Thymus (tissue), 11 donors: ENCODE data around the gene IL6R. TPM values are rescaled to one million over a fixed set of nuclear protein-coding genes. Genes with fewer than 3 reads are reported as not detected.
"Not testable (repeated sequence)": the region's sequence is repeated elsewhere in the genome, so short reads cannot be mapped to it uniquely, and the experiment has no call there.

Experiments
- DNase-seq, 9 donors: peaks; one replicate each; pipeline ENCODE4 v3.0.0-alpha.2; 2013; ENCODE audit warnings: low spot score in 9 of 9, low read depth in 6 of 9, missing footprints in 1 of 9
- H3K27ac ChIP-seq, 2 donors: one replicate each; pipeline ENCODE4 v1.5.1; 2013; ENCODE audit warnings: control low read depth in 1 of 2, low read depth in 1 of 2, low read length in 1 of 2, mild to moderate bottlenecking in 1 of 2, moderate library complexity in 1 of 2
- H3K27me3 ChIP-seq, 2 donors: one replicate each; pipeline ENCODE4 v1.5.1; 2013; ENCODE audit warnings: low read length in 1 of 2; ENCODE audit not compliant: control insufficient read depth in 2 of 2, insufficient read depth in 1 of 2
- H3K36me3 ChIP-seq, 2 donors: one replicate each; pipeline ENCODE4 v1.5.1; 2013; ENCODE audit warnings: low read length in 1 of 2, mild to moderate bottlenecking in 1 of 2, moderate library complexity in 1 of 2; ENCODE audit not compliant: control insufficient read depth in 2 of 2, insufficient read depth in 2 of 2
- H3K4me1 ChIP-seq, 2 donors: one replicate each; pipeline ENCODE4 v1.5.1; 2013; ENCODE audit warnings: low read length in 2 of 2; ENCODE audit not compliant: control insufficient read depth in 2 of 2, insufficient read depth in 2 of 2
- H3K4me3 ChIP-seq, 2 donors: one replicate each; pipeline ENCODE4 v1.5.1; 2013; ENCODE audit warnings: low read length in 2 of 2, control low read depth in 1 of 2, mild to moderate bottlenecking in 1 of 2
- H3K9me3 ChIP-seq, 2 donors: one replicate each; pipeline ENCODE4 v1.5.1; 2013; ENCODE audit warnings: low read length in 1 of 2, mild to moderate bottlenecking in 1 of 2; ENCODE audit not compliant: control insufficient read depth in 2 of 2, insufficient read depth in 1 of 2
- WGBS: extraction: QIAGEN DNeasy Blood & Tissue Kit; methylation state at CpG from one replicate; pipeline ENCODE4 v1.1.7; 2013; 5-methylcytosine and 5-hydroxymethylcytosine counted together
- polyA plus RNA-seq: library from polyadenylated mRNA; stranded (reverse); fragments of 200-250 nt; gene quantifications from one replicate; pipeline ENCODE4 v1.2.3, GENCODE V29; 2013
- total RNA-seq: library from RNA; stranded (reverse); fragments of 120-200 nt; gene quantifications from one replicate; pipeline ENCODE4 v1.2.4, GENCODE V29; 2013
- donor health status: healthy.

The IL6R gene
- total and polyA plus RNA-seq, 2 donors, result 10.3 to 10.5 TPM

DNA sequence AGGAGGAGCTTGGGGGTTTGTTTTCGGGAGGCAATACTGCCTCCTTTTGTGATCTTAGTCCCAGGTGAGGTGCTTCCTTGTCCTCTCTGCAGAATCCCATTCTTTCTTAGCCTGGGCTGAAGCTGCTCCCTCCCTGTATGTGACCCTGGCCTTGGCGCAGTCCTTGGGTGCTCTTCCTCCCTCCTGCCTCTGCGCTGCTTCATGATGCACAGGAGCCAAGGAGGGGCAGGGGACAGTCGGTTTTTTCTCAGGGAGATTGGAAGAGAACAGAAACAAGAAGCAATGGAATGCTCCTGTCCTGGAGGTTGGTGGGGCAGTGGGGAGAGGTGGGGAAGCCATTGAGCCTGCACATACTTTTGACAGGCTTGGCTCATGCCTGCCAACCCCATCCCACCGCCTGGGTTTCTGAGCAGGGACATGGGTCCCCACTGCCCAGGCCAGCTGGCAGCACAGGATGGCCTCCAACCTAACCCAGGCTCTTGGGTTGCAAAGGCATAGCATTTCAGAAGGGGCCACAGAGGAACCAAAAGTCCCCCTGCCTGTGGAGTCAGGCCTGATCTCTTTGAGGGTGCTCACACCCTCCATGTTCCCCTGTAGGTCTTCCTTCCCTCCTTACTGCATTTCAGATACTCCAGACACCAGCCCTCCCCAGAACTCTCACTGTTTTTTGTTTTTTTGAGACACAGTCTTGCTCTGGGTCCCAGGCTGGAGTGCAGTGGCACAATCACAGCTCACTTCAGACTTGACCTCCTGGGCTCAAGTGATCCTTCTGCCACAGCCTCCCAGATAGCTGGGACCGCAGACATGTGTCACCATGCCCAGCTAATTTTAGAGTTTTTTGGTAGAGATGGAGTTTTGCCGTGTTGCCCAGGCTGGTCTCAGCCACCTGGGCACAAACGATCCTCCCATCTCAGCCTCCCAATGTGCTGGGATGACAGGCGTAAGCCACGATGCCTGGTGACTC is 16.1 kb downstream of the IL6R start:
- H3K9me3 ChIP-seq, result no peaks in the 10 kb centered on the region
- H3K4me1 ChIP-seq, result peaks cover 3 to 41% of the 10 kb centered on the region in 2 donors
- H3K36me3 ChIP-seq, result no peaks in the 10 kb centered on the region
- H3K27ac ChIP-seq, result peak overlapping the region in 1 of 2 donors; percentile 43
- no peak for DNase-seq
- no peaks in the 10 kb centered on the region for H3K27me3 ChIP-seq
- WGBS, result 96% methylated on average over 10 of the region's 10 CpGs
- no peak overlapping the region for H3K4me3 ChIP-seq

DNA sequence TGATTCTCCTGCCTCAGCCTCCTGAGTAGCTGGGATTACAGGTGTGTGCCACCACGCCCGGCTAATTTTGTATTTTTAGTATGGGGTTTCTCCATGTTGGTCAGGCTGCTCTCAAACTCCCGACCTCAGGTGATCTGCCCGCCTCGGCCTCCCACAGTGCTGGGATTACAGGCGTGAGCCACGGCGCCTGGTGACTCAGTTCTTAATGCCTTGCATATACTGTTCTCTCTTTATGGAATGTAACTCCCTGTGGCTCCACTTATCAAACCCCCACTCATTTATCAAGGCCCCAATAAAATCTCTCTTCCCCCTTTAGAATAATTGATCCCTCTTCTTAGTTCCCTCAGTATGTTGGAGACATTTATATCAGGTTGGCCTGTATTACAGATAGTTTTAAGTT is 16.9 kb downstream of the IL6R start:
- peaks cover 3 to 41% of the 10 kb centered on the region in 2 donors for H3K4me1 ChIP-seq
- not testable (repeated sequence) for H3K9me3 ChIP-seq, H3K27me3 ChIP-seq, H3K4me3 ChIP-seq, H3K36me3 ChIP-seq, DNase-seq, H3K27ac ChIP-seq
- WGBS, result 97% methylated on average over 8 of the region's 8 CpGs

DNA sequence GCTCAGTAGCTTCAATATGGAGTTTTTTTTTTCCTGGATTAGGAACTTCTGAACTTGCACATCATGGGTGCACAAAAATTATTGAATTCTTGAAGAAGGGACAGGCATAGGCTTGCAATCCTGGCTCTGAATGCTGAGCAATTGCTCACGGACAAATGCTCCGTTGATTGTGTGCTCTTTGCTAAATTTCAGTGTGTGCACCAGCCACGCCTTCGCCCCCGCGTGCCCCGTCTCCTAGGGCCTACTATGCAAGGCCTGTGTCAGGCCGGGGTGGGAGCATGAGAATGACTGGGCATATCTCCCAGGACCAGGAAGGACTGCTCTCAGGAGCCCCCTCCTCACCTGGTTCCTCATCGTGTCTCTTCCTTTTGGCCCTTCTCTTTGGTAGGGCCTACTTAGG is 17.4 kb downstream of the IL6R start:
- 87% methylated on average over 9 of the region's 9 CpGs for WGBS
- DNase-seq, result no peak
- peaks cover 3 to 41% of the 10 kb centered on the region in 2 donors for H3K4me1 ChIP-seq

DNA sequence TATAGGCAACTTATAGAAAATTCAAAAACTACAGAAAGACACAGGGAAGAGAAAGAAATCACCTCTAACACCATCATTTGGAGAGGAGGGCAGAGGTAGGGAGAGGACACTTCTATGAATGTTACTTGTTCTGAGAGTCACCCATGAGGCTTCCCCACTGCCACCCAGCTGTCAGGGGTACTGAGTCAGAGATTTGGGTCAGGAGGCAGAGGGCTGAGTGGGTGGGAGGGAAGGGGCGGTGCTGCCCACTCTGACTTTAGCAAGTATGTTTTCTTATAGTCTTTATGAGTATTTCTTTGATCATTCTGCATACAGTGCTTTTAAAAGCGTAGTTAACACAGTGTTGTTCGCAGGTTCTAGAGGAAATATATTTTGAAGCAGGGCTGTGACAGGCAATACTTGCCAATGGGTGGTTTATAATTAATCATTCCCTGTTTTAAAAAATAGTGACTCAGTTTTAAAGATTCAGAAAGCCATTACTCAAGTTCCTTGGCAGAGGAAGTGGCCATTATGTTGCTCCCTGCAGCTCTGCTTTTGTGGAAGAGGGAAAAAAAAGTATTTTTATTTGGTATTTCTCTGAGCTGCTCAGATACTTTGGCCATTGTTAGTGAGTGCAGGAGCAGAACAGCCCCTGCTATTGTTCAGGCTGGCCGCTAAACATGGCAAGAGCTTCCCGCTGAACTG is 18.3 kb downstream of the IL6R start:
- Histone ChIP-seq H3K36me3 (no peaks in the 10 kb centered on the region), H3K4me3 (no peak overlapping the region), H3K27ac (no peak overlapping the region), H3K9me3 (no peaks in the 10 kb centered on the region), H3K27me3 (no peaks in the 10 kb centered on the region), H3K4me1 (peaks cover 3 to 39% of the 10 kb centered on the region in 2 donors)
- DNase-seq, result no peak
- WGBS, result 95% methylated on average over 5 of the region's 5 CpGs

More for the DNA sequence above, 17.4 kb downstream of the IL6R start:
- H3K27me3 ChIP-seq, result no peaks in the 10 kb centered on the region
- H3K36me3 ChIP-seq, result no peaks in the 10 kb centered on the region
- H3K4me3 ChIP-seq, result no peak overlapping the region
- no peaks in the 10 kb centered on the region for H3K9me3 ChIP-seq
- H3K27ac ChIP-seq, result no peak overlapping the region

DNA sequence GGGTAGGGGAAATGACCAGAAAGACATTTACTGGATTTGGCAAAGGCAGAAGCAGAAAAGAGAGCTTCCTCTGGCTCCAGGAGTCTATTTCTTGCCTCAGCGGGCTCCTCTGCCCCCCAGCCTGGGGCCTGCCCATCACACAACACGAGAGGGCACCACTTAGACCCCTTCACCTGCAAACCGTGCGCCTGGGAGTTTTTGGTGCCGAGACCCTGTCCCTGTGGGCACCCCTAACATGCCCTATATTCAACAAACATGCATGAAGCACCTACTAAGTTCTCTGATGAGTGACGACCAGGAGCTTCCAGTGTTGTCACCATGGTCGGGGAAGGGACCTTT is 18.8 kb downstream of the IL6R start:
- no peaks in the 10 kb centered on the region for H3K27me3 ChIP-seq
- H3K4me3 ChIP-seq, result no peak overlapping the region
- DNase-seq, result no peak
- WGBS, result 96% methylated on average over 7 of the region's 7 CpGs
- no peak overlapping the region for H3K27ac ChIP-seq
- H3K4me1 ChIP-seq, result peaks cover 3 to 34% of the 10 kb centered on the region in 2 donors
- H3K36me3 ChIP-seq, result no peaks in the 10 kb centered on the region
- H3K9me3 ChIP-seq, result no peaks in the 10 kb centered on the region

DNA sequence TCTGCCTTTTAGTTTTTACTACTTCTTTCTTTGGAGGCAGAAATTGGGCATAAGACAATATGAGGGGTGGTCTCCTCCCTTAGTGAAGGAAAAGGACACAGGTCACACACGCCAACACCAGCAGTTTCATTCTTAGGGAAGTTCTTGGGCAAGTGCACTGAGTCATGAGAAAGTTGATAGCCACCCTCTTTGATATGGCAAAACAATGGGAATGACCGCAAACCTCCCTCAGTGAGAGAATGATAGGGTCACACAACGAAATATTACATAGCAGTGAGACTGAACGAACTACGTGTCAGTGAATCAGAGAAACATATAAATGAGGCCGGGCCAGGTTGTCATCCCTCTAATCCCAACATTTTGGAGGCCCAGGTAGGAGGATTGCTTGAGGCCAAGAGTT is 20.0 kb downstream of the IL6R start:
- no peaks in the 10 kb centered on the region for H3K27me3 ChIP-seq
- H3K4me3 ChIP-seq, result no peak overlapping the region
- no peak for DNase-seq
- no peak overlapping the region for H3K27ac ChIP-seq
- 97% methylated on average over 6 of the region's 6 CpGs for WGBS
- peaks cover 3 to 22% of the 10 kb centered on the region in 2 donors for H3K4me1 ChIP-seq
- no peaks in the 10 kb centered on the region for H3K36me3 ChIP-seq
- H3K9me3 ChIP-seq, result no peaks in the 10 kb centered on the region

DNA sequence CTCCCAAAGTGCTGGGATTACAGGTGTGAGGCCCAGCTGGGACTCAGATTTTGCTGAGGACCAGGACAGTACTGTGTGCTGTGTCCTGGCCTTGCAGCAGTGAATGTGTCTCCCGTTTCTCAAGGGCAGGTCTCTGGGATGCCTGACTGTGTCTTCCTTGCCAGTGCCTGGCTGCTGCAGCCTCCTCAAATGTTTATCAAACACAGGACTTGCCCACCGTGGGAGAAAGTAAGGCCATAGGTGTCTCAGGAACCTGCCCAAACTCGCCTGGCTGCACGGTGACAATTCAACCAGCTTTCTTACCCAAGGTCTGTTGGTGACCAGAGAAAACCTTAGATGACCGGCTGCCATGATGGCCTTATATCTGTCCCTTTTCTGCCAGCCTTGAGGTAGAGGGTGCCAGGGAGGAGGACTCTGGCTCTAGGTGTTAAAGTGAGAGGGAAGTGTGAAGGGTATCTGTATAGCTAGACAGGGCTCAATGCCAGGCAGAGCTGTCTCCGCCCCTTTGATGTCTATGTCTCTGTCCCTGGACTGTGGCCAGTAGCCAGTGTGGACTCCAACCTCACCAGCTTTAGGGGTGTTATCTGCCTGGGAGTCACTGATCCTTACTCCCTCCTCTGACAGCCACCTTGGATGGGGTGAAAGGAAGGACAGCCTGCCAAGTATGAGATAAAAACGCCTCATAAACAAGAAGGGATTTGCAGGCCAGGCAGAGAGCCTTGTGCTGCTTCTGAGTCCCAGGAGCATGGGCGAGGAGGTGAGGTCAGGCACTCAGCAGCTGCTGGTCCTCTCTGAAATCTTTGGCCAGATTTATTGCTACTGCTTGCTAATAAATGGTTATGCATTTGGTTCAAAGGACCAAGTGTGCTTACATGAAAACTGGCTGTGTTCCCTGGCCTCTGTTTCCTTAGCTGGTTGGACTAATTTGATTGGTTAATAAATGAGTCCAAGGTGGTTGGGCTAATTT is 22.3 kb downstream of the IL6R start:
- 93% methylated on average over 8 of the region's 8 CpGs for WGBS
- DNase-seq, result no peak
- no peaks in the 10 kb centered on the region for H3K9me3 ChIP-seq
- peak overlapping the region in 1 of 2 donors; percentile 37 for H3K27ac ChIP-seq
- H3K36me3 ChIP-seq, result no peaks in the 10 kb centered on the region
- H3K4me3 ChIP-seq, result no peak overlapping the region
- no peaks in the 10 kb centered on the region for H3K27me3 ChIP-seq
- peaks cover 3 to 14% of the 10 kb centered on the region in 2 donors for H3K4me1 ChIP-seq

DNA sequence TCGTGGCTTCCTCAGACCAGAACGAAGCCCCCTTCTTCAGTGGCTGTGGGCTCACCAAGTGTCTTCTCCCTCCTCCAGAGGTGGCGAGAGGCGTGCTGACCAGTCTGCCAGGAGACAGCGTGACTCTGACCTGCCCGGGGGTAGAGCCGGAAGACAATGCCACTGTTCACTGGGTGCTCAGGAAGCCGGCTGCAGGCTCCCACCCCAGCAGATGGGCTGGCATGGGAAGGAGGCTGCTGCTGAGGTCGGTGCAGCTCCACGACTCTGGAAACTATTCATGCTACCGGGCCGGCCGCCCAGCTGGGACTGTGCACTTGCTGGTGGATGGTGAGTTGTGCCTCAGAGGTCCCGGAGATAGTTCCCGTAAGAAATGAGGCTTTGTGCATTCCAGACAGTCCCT is 24.0 kb downstream of the IL6R start:
- Histone ChIP-seq H3K4me3 (no peak overlapping the region), H3K36me3 (no peaks in the 10 kb centered on the region), H3K4me1 (peaks cover 0 to 7% of the 10 kb centered on the region in 2 donors), H3K27me3 (no peaks in the 10 kb centered on the region), H3K27ac (no peak overlapping the region), H3K9me3 (no peaks in the 10 kb centered on the region)
- no peak for DNase-seq
- 98% methylated on average over 15 of the region's 15 CpGs for WGBS
